H1 (cell line): ENCODE data around the gene TCAF1.
"Not testable (repeated sequence)": the region's sequence is repeated elsewhere in the genome, so short reads cannot be mapped to it uniquely, and the experiment has no call there.

Experiments
- CHD2 ChIP-seq: IDR thresholded peaks from 2 replicates; pipeline ENCODE4 v1.6.1; 2012; ENCODE audit warnings: low read length, improper control_type of control experiment
- EZH2 ChIP-seq: fragments of 200-600 bp; sonication (generic); IDR thresholded peaks from 2 replicates; pipeline ENCODE4 v1.7.1; 2012; ENCODE audit warnings: low read depth, mild to moderate bottlenecking, moderate library complexity, low read length, inconsistent platforms; ENCODE audit not compliant: severe bottlenecking
- FOSL1 ChIP-seq: IDR thresholded peaks from 2 replicates; pipeline ENCODE4 v1.6.1; 2011; ENCODE audit warnings: mild to moderate bottlenecking, low read depth, low read length, moderate library complexity; ENCODE audit not compliant: insufficient read depth
- GABPA ChIP-seq: IDR thresholded peaks from 2 replicates; pipeline ENCODE4 v1.6.1; 2011; ENCODE audit warnings: mild to moderate bottlenecking, low read length, moderate library complexity, borderline replicate concordance; ENCODE audit not compliant: insufficient read depth
- KDM5A ChIP-seq: fragments of 200-600 bp; IDR thresholded peaks from 2 replicates; pipeline ENCODE4 v1.7.1; 2012; ENCODE audit warnings: mild to moderate bottlenecking, low read length, inconsistent platforms, mixed read lengths
- POLR2A ChIP-seq, 2 experiments: IDR thresholded peaks; 1 replicate in 1 of 2; 2 replicates in 1 of 2; pipeline ENCODE4 v1.6.1; 2011; ENCODE audit warnings: low read depth in 2 of 2, low read length in 2 of 2, mild to moderate bottlenecking in 2 of 2; ENCODE audit errors: control extremely low read depth in 1 of 2
- RFX5 ChIP-seq: IDR thresholded peaks from 2 replicates; pipeline ENCODE4 v1.6.1; 2011; ENCODE audit warnings: low read depth, low read length, improper control_type of control experiment, borderline replicate concordance
- TF ChIP-seq, protein P1 (sequence below), 3 experiments: IDR thresholded peaks; 1 replicate in 2 of 3; 2 replicates in 1 of 3; pipeline versions ENCODE4 v1.5.1 to v1.6.1; 2011; ENCODE audit warnings: low read length in 3 of 3, mild to moderate bottlenecking in 3 of 3, inconsistent platforms in 2 of 3, low read depth in 1 of 3, moderate library complexity in 1 of 3; ENCODE audit not compliant: insufficient read depth in 1 of 3; ENCODE audit errors: control extremely low read depth in 1 of 3

DNA sequence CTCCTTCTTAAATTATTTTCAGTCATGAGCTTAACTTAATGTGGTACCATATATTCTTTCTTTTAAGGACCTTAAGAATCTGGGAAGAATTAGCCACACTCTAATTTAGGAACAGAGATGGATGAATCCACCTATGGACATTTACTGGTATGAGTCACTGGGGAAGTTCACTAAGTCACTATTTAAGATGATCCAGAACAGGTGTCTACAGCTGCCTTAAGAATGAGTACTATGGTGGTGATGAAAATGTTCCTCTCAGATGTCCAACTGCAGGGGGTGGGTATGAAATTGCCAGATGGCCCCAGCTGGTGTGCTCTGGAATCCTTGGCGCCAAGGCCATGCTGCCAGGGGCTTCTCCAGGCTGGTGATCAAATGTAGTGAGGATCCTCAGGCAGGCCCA is 61.9 kb downstream of the TCAF1 start:
- TF ChIP-seq, protein P1, sequence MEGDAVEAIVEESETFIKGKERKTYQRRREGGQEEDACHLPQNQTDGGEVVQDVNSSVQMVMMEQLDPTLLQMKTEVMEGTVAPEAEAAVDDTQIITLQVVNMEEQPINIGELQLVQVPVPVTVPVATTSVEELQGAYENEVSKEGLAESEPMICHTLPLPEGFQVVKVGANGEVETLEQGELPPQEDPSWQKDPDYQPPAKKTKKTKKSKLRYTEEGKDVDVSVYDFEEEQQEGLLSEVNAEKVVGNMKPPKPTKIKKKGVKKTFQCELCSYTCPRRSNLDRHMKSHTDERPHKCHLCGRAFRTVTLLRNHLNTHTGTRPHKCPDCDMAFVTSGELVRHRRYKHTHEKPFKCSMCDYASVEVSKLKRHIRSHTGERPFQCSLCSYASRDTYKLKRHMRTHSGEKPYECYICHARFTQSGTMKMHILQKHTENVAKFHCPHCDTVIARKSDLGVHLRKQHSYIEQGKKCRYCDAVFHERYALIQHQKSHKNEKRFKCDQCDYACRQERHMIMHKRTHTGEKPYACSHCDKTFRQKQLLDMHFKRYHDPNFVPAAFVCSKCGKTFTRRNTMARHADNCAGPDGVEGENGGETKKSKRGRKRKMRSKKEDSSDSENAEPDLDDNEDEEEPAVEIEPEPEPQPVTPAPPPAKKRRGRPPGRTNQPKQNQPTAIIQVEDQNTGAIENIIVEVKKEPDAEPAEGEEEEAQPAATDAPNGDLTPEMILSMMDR (IDR thresholded peaks at IDR 0.05; ENCODE audit: control extremely low read depth in 1 of 3, insufficient read depth in 1 of 3, low read depth in 1 of 3, low read length in 3 of 3): not testable (repeated sequence)
- not testable (repeated sequence) for TF ChIP-seq POLR2A (IDR thresholded peaks at IDR 0.05; ENCODE audit: control extremely low read depth in 1 of 2, low read depth in 2 of 2, low read length in 2 of 2); RFX5; FOSL1; CHD2; GABPA; EZH2; KDM5A
